ENCODE data around the gene SVBP.

- no peak for TF ChIP-seq CTCF (IDR thresholded peaks at IDR 0.05 in 4 of 5, conservative IDR thresholded peaks at IDR 0.05 in 1 of 5)
- no peak for TF ChIP-seq POLR2A (IDR thresholded peaks at IDR 0.05)
These were observed 28.0 kb upstream of the SVBP start for GRCh38 chr1:42845193-42845592.
